ENCODE data around the gene RNLS.

Gene RNLS

GRCh38 chr10:88409824-88410223 is 173.3 kb downstream of the RNLS start:
- H3K4me3 ChIP-seq (replicated peaks in 1 of 2; ENCODE audit: low read depth in 2 of 2, low read length in 2 of 2) = no peak overlapping the region
- DNase-seq (ENCODE audit: low read depth in 2 of 2) = no peak
- TF ChIP-seq CTCF (IDR thresholded peaks at IDR 0.05; ENCODE audit: low read depth, low read length) = no peak

- H3K4me3 ChIP-seq (replicated peaks in 1 of 2; ENCODE audit: low read depth in 2 of 2, low read length in 2 of 2) = no peak overlapping the region
- TF ChIP-seq CTCF (IDR thresholded peaks at IDR 0.05; ENCODE audit: low read depth, low read length) = no peak
- peak in 1 of 2 donors; percentile 49 for DNase-seq (ENCODE audit: low read depth in 2 of 2)
Measured at GRCh38 chr10:88409236-88409635, 173.9 kb downstream of the RNLS start.

DNA sequence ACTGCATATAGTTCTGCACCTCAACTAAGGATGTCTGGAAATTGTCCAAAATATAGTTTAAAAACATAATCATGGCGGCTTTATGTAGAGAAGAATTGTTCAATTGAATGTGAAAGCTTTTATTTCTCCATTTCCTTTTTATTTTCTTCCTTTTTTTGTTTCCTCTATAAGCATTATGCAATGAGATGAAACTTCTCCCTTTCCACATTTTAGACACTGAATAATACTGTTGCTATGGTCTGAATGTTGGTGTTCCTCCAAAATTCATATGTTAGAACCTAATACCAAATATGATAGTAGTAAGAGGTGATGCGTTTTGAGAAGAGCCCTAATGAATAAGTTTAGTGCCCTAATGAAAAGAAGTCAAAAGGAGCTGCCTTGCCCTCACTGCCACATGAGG is 175.0 kb downstream of the RNLS start:
- DNase-seq (ENCODE audit: low read depth in 2 of 2) = peak in 1 of 2 donors; percentile 18
- H3K4me3 ChIP-seq (replicated peaks in 1 of 2; ENCODE audit: low read depth in 2 of 2, low read length in 2 of 2) = no peak overlapping the region
- TF ChIP-seq CTCF (IDR thresholded peaks at IDR 0.05; ENCODE audit: low read depth, low read length) = no peak

DNA sequence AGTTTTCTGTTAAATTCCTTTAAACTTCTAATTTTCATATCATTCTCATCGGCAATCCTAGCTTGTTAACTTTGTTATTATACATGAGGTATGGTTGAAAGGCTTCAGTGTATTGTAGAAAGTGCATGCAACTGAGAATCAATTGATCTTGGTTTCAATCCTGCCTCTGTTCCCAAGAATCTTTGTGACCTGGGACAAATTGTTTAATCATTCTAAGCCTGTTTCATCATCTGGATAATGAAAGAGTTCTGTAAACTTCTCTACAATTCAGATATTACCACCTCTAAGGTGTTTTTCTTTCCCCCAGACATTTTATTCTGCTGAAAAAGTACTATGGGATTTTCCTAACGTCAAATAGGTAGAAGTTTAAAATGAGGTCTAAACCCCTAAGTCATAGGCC is 179.0 kb downstream of the RNLS start:
- no peak overlapping the region for H3K4me3 ChIP-seq (replicated peaks in 1 of 2; ENCODE audit: low read depth in 2 of 2, low read length in 2 of 2)
- DNase-seq (ENCODE audit: low read depth in 2 of 2) = no peak
- TF ChIP-seq CTCF (IDR thresholded peaks at IDR 0.05; ENCODE audit: low read depth, low read length) = no peak

DNA sequence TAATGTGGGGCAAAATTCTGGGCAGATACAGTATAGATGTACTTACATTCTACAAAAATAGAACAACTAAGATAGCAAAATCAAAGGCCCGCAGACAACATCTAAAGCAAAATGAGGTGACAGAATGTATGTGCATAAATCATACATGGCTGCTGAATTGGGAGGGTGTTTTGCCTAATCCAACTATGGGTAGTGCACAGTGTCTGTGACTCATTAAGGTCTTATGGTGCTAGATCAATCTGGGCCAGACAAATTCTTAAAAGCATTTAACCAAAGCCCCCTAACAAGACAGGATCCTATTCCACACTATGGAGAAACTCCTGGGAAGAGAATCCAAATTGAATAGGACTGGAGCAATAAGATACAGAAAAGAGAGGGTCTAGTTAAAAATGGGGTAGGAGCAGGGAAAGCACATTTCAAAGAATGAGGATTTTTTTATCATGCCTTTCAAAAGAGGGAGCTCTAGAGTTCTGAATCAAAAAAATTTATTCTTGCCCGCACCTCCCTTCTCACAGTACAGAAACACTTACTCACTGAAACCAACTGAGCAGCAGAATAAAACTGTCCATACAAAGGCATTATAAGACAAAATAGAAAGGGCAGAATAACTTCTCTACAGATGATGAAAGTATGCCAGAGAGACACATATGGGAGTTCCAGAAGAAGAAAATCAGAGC is 181.3 kb downstream of the RNLS start:
- peak; percentile 37 for TF ChIP-seq CTCF (IDR thresholded peaks at IDR 0.05; ENCODE audit: low read depth, low read length)
- DNase-seq (ENCODE audit: low read depth in 2 of 2) = peak; percentile 56 to 60
- H3K4me3 ChIP-seq (replicated peaks in 1 of 2; ENCODE audit: low read depth in 2 of 2, low read length in 2 of 2) = no peak overlapping the region

DNA sequence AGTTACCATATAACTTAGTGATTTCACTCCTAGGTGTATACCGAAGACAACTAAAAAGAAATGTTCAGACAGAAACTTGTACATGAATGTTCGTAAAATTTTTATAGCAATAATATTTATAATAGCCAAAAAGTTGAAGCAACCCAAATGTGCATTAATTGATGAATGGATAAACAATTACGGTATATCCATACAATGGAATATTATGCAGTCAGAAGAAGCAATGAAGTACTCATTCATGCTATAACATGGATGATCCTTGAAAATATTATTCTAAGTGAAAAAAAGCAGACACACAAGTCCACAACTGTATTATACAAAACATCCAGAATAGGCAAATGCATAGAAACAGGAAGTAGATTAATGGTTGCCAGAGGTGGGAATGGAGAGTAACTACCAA is 183.9 kb downstream of the RNLS start:
- no peak for DNase-seq (ENCODE audit: low read depth in 2 of 2)
- H3K4me3 ChIP-seq (replicated peaks in 1 of 2; ENCODE audit: low read depth in 2 of 2, low read length in 2 of 2) = no peak overlapping the region
- no peak for TF ChIP-seq CTCF (IDR thresholded peaks at IDR 0.05; ENCODE audit: low read depth, low read length)

DNA sequence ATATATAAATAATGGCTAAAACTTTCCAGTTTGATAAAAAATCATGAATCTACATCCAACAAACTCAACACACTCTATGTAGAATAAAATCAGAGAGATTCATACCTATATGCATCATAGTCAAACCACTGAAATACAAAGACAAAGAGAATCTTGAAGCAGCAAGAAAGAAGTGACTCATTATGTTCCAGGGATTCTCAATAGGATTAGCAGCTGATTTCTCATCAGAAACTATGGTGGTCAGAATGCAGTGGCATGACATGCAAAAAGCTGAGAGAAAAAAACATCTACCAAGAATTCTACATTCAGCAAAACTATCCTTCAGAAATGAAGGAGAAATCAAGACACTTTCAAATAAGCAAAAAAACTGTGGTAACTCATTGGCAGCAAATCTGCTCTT is 187.4 kb downstream of the RNLS start:
- no peak overlapping the region for H3K4me3 ChIP-seq (replicated peaks in 1 of 2; ENCODE audit: low read depth in 2 of 2, low read length in 2 of 2)
- DNase-seq (ENCODE audit: low read depth in 2 of 2) = peak; percentile 27 to 34
- TF ChIP-seq CTCF (IDR thresholded peaks at IDR 0.05; ENCODE audit: low read depth, low read length) = no peak
